GM21447 (cell line): ENCODE results near the gene BMI1.

Source experiments
- ATAC-seq: cut with Tn5 transposase; IDR thresholded peaks from one replicate; pipeline ENCODE4 v1.9.1; 2021; ENCODE audit not compliant: unreplicated experiment

Gene BMI1

DNA sequence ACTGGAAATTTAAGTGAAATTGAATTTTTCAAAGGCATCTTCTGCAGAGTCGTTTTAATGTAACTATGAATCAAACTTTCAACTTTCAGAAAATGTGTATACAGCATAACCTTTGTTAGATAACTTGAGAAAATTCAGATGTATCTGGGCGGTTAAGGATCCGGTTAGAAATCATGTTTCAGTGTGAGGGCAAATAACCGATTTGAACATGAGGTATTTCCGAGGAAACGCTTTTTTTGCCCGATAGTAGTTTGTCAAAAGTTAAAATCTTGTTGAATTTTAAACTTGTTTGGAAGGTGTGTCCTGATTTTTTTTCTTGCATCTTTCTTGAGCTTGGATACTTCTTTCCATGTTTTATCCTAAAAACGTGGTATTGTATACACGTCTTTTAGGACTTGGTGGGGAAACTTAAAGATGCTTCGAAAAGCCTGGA lies 1.3 kb upstream of the BMI1 start:
- ATAC-seq: no peak

DNA sequence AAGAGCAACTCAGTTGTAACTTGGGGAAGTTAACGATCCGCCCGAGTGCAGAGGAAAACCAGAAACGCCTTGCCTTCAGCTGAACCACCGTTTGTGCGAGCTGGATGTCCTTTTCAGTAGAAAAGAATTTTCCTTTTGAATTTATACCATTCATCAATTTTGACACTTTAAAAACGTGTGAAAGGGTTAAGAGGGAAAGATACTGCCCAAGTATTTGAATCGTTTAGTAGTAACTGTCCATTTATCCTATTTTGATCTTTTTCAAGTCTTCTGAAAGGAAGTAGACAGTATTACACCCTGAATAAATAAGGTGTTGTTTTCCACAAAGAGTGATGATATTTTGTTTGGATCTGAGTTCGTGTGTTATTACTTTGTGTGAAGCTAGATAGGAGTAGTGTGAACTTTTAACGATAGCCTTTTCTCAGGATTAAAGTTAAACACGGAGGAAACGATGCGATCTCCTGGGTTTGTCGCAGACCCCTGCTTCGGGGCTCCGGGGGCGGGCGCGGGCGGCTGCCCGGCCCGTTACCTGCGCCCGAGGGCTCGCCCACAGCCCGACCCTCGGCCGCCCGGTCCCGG lies 830 bp upstream of the BMI1 start:
- ATAC-seq: no peak

DNA sequence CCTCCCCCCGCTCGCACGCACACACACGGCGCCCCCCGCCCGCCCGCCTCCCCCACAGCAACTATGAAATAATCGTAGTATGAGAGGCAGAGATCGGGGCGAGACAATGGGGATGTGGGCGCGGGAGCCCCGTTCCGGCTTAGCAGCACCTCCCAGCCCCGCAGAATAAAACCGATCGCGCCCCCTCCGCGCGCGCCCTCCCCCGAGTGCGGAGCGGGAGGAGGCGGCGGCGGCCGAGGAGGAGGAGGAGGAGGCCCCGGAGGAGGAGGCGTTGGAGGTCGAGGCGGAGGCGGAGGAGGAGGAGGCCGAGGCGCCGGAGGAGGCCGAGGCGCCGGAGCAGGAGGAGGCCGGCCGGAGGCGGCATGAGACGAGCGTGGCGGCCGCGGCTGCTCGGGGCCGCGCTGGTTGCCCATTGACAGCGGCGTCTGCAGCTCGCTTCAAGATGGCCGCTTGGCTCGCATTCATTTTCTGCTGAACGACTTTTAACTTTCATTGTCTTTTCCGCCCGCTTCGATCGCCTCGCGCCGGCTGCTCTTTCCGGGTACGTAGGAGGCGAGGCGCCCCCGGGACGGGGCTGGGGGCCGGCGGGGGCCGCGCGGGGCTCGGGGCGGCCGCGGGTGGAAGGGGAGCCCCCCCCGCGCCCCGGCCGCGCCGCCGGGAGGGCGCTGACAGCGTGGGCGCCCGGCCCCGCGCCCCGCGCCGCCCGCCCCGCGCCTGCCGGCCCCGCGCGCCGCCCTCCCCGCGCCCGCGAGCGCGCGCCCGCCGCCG lies 441 bp downstream of the BMI1 start:
- no peak for ATAC-seq

DNA sequence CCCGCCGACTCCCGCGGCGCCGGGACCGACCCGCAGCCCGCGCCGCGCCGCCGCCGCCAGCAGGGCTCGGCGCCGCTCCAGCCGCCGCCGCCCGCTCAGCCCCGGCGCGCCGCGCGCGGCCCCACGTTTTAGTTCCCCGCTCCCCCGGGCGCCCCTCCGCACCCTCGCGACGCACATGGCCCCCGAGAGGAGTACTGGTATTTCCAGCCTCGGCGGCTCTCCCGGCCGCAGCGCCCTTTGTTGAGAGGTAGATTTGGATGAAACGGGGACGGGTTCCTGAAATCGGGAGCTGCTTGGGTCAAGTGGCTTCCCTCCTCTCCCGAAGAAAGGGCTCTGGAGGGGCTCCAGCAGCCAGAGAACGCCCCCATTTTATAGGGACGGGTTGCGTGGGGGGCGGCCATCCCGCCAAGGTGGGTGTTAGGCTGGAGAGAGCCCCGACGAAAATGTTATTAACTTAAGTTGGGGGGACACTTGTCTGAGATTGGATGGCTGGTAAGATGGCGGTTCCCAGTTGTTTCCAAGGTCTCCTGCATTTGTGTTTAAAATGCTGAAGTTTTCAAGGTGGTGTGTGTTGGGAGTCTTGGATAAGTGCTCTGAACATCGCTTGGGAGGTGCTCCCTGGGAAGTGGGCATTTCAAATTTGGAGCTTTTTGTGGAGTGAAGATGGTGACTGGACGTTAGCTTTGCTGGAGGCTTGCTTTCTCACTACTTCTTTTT lies 1.2 kb downstream of the BMI1 start:
- ATAC-seq: no peak

DNA sequence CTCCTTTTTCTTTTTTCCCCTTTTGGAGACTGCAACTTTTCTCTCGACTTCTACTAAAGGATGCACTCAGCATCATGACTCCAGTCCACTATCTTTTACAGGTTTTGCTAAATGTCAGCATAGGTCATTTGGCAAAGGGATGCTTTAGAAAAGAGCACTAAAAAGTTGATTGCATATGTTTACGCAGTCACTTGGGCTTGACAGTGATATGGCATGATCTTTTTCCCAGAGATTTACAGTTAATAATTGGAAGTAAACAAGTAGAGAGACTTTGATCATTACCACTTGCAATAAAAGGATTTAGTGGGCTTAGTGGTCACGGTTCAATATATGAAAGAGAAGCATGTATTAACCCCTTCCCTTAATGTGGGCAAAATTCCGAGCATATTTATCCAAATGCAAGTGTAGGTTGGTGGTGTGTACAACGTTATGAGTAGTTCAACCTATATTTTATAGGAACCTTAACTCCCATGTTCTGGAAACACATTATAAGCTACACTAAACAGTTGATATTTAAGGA lies 1.8 kb downstream of the BMI1 start:
- no peak for ATAC-seq

DNA sequence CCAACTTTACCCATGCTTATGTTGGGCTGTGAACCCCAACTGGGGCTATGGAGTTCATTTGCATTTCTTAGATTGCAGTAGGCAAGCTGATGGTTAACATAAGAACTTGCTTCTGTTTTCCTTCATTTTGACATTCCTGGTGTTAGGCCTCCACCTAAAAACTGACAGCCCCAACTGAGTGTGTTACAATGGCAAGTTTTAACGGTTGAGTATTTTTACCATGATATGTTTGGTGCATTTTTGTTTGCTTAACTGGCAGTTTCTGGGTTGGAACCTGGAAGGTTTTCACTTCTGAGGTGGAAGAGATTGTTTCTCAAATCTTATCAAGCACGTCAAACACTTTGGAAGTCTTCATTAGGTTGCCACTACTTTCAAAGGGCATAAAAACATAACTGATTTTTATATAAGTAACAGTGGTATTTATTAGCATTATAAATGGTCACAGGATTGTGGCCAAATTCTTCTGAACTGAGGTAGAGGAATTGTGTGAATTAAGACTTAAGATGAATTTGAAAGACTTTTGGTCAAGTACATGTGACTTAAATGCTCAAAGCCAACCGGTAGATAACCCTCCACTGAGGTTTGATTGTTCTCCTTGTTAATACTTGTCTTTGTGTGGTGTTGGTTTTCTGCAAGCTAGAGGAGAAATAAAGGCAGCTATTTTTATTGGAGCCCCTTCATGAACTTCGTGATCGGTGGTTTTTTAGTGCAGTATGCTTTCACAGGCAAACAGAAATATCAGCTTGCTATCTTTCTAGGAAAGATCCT lies 2.8 kb downstream of the BMI1 start:
- ATAC-seq: no peak

DNA sequence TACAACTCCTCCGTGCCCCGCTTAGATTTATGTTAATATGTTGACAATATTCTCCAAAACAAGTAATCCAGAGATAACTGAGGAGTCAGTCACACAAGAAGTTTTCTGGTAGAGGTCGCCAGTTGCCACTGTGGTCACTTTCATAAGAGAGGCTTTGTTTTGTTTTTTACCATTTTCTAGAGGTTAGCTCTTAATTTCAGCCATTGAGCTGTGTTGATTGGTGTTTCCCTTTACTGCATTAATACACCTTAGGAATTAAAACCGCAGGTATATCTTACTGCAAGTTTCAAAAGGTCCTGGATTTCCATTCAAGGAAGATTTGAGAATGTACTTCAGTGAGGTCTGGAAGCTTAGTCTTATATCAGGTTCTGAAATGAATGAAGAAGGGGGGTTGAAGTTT lies 3.5 kb downstream of the BMI1 start:
- no peak for ATAC-seq

DNA sequence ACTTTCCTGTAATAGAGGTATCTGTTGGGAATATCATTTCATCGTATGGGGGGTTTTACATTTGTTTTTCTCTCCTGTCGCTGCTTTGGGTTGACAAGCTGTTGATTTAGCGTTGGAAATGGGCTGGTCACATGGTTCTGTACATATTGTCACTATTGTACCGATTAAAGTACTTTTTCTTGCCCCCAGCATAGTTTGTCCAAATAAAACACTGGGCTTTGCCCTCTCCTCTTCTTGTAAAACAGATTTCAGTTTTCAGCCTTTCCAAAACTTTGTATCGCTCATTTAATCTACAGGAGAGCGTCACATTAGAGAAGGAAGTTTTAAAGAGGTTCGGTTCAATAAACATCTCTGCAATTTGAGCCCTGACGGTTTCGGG lies 4.0 kb downstream of the BMI1 start:
- ATAC-seq: no peak

DNA sequence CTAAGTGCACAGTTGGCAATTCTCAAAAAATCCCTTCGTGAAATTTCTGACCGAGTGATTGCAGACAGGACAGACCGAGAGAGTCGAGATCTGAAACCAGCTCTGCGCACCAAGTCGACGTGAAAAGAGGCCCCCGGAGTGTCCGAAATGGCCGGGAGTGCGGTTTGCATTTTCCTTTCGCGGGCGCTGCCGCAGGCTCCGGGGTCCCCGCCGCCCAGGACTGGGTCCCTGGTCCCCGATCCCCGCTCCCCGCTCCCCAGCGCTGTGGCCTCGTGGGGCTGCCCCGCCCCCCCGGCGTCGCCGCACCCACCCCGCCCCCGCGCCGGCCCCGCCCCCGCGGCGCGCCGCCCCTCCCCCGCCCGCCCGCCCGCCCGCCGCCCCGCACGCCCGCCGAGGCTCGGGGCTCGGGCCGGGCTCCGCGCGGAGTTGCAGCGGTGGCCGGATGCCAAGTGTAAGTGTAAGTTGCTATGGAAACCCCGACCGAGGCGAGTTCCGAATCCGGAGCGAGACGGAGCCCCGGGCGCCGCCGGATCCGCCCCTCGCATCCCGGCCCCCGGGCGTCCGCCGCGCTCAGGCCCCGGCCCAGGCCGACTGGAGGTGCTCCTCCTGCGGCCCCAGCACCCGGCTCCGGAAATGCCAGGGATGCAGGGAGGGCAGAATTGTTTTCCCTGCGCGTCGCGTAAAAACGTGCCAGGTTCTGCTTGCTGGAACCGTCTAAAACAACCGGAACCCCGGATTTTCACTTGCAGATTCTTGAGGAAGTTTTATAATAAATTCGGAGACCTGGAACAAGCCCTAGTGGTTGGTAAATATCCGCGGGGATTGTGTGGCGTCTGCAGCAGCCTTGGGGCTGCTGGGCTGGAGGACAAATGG lies 4.6 kb downstream of the BMI1 start:
- ATAC-seq: peak; percentile 54

DNA sequence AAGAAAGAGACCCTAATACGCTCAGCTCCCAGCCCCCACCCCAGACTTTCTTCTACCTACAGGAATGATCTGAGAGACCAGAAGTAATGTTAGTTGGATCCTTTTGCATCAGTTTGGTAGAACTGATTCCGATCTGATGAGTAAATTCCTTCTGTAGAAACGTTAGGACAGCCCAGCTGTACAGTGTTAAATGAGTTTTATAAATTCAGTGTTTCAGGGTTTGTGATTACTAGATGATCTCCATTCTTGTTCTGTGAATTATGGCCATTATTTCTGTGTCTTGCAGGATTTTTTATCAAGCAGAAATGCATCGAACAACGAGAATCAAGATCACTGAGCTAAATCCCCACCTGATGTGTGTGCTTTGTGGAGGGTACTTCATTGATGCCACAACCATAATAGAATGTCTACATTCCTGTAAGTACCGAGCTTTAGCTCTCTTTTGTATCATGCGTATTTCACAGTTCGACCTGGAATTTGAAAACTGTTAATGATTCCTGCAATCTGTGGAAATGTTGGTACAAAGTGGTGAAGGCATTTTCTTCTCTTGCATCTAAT lies 5.3 kb downstream of the BMI1 start:
- no peak for ATAC-seq

DNA sequence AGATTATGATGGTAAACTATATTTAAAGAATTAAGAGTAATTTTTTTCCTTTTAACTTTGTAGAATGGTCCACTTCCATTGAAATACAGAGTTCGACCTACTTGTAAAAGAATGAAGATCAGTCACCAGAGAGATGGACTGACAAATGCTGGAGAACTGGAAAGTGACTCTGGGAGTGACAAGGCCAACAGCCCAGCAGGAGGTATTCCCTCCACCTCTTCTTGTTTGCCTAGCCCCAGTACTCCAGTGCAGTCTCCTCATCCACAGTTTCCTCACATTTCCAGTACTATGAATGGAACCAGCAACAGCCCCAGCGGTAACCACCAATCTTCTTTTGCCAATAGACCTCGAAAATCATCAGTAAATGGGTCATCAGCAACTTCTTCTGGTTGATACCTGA lies 8.3 kb downstream of the BMI1 start:
- no peak for ATAC-seq

DNA sequence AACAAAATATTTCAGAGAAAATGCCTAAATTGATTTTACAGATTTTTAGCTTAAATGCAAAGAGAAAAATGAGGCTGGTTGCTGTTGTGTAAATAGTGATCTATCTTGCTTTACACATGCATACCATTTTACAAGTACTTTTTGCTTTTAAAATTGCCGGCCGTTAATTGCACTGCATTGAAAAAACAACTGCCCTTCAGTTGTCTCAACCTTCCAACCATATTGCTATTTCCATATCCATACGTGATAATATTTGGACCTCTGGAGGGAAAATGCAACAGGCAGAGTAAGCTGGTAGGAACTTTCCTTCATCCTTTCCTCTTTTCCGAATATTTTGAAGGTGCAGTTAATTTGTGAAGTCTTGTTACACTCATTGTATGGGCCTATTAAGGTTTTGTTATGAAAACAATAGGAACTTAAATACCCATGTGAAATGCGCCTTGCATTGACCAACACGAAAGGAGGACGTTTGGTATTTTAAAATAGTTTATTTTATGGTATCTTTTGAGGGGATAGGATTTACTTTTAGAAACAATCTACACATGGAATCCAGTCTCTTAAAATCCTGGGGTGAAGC lies 11.3 kb downstream of the BMI1 start:
- ATAC-seq: no peak

DNA sequence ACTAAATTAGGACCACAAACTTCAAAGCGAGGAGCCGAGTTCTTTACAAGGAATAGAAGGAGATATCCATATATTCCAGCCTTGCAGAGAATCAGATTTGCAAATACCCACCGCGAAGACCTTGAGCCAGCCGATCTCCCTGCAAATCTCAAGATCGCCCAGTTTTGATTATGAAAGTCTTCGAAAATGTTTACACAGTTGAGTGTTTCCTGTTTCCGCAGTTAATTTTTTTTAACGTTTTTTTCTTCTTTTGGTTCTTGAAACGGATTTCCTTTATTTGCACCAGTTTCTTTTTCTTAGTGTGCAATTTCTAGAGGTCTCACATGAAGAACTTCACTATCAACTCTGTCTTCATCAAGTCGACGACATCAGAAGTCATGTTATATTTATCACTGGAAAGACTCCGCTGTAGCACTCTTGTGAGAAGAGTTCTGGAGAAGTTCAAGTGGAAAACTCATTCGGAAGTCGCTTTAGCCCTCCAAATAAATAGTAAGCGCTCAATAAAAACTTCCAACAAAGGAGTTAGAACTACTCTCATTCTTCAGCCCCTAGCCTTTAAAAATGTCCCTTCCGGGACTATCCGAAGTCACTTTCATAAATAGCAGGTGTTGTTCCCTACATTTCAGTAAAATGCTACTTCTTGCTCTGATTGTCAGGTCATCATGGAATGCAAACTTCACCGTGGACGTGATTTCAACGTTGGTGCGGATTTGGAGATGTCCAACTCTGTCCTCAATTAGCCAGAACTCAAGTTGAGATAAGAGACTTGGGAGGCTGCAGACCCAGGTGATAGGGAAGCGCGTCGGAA lies 12.5 kb downstream of the BMI1 start:
- no peak for ATAC-seq

DNA sequence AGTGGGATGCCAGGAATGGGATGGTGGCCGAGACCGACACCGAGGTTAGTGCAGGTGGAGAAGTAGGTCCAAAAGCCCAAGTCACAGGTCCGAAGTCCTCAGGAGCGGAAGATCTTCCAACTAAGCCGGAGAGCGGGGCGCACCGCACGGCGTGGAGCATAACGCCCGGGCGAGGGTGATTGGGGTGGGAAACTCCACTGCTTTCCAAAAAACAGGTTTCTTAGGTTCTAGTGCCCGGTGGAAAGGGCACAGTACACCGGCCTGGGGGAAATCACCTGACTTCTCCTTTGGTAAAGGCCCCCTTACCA lies 13.0 kb downstream of the BMI1 start:
- ATAC-seq: no peak

DNA sequence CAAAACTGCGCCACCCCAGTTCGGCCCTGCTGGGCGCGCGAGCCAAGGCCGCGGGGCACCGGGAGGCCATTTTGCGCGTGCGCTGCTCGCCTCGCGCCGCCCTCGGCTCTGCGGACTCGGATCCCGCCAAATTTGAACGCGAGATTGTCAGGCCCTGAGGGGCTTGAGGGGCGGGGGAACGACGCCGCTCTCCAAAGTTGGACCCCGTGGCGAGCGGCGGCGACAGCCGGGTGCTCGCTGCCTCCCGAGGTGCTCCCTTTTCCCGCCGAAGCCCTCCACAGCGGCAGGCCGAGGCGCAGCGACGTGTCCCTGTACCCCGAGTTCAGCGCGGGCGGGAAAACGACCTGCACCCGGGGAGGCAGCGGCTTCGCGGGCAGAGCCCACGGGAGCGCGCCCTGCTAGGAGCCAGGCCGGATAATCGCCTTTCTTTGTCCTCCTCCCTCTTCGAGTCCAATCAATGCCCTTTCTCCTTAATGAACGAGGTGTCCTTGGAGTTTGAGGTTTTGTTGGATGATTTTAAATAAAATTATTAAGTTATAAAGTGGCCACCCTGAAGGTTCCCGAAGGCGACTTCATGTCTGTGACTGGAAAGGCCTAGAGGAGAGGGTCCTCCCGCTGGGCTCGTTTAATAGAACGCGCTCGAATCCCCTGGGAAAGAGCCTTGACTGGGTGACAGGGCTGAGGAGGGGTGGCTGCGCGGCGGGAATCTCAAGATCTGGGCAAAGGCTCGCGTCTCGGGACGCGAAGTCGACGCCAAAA lies 13.7 kb downstream of the BMI1 start:
- no peak for ATAC-seq

DNA sequence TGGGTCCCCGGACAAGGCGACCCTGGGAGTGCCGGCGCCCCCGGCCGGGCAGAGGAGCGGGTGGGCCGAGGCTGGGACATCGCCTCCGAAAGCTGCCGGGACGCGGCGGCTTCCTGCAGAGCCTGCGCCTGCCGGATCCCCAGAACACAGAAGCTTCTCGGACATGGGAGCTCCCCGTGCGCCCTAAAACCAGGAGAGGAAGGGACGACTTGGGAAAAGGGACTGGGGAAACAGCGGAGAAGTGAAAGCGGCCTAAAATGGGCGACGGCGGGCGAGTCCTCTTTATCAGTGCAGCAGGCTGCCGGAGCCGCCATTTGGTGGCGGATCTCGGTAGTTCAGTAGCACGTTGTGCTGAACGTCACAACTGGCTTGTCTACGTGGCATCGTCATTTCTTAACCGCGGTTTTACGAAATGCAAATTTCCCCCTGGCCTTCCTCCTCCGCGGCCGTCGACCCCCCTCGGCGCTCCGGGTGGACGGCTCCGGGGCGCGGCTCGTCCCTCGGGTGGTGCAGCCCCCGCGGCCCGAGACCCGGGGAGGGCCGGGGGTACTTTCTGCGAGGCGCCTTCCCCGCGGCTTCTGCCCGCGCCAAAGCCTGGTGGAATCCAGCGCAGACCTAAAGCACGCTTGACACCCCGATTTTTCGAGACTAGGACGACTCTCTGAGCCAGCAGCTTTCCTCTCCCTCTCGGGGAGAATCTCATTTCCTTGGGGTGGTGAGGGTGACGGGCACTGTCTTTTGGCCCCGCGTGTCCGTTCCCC lies 14.5 kb downstream of the BMI1 start:
- ATAC-seq: peak; percentile 42

DNA sequence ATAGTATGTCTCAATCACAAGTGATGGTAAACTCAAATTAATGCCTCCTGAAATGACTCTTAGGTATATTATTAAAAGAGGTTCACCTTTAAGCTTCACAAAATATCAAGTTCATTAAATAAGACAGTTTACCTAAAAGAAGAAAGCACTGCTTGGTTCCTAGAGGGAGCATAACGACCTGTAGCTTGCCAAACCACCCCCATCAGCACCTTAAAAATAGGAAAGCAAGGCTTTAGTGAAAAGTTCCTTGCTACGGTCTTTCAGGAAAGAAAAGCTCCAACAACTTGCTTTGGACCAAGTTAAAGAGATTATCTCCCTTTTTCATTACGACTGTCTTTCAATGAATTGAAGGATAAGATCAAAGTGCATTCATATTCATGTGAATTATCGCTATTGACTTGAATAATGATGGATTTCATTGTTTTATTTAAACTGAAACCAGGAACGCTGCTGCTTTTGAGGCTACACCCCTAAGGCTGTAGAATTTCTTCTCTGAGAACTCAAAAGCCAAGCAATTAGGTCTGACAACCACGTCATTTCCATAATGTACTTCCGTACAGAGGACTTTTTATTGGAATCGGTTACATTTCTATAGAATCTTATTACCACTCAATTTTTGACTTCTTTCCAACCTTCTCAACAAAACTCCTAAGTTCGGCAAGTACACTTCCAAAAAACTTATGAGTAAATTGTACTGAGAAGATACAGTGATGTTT lies 17.4 kb downstream of the BMI1 start:
- ATAC-seq: no peak
